K562 (cell line): ENCODE measurements around the gene TMX1. TPM values are rescaled to one million over a fixed set of nuclear protein-coding genes. Genes with fewer than 3 reads are reported as not detected.

ENCODE experiments used
- ATAC-seq: fragments of 200-7000 bp; cut with Tn5 transposase; 3 replicates; pipeline ENCODE4 v1.9.1; 2020; ENCODE audit warnings: moderate library complexity
- BruUV-seq: library from RNA; stranded (reverse); fragments of 400-500 nt; replicated peaks from 2 replicates; lab custom pipeline; 2021; lab: Mats Ljungman, UMichigan
- CTCF ChIA-PET: fragments of 300-600 bp; formaldehyde crosslinking; extraction: SDS; loops from one replicate; lab custom pipeline; 2021; ENCODE audit warnings: low intra/inter-chr PET ratio; lab: Yijun Ruan, JAX
- POLR2A ChIA-PET: fragments of 300-600, 350-650 bp; sonication (Branson Sonifier 250); formaldehyde crosslinking; extraction: SDS; loops from one replicate; lab custom pipeline; 2021; ENCODE audit warnings: antibody characterized with exemption, inconsistent platforms; lab: Yijun Ruan, JAX
- DNase-seq, 4 experiments: peaks; one replicate each; pipeline versions ENCODE4 v3.0.0 to v3.0.0-alpha.2; 2011 to 2018; ENCODE audit warnings: low spot score in 3 of 4, mixed read lengths in 3 of 4; ENCODE audit errors: extremely low read depth in 1 of 4
- FAIRE-seq: peaks from 2 replicates; lab custom pipeline; 2011; peaks lifted over from hg19 to GRCh38; lab: Jason Lieb, UNC
- H2AFZ ChIP-seq: 2 replicates; pipeline ENCODE4 v1.6.0; 2011; ENCODE audit warnings: low read depth, low read length, control low read depth, inconsistent platforms
- H3K27ac ChIP-seq: fragments of 200-600 bp; 3 replicates; pipeline ENCODE4 v1.8.0; 2011; ENCODE audit warnings: low read depth, mild to moderate bottlenecking, control low read depth, inconsistent platforms, low read length, moderate library complexity, mixed read lengths; ENCODE audit errors: extremely low read depth
- H3K27me3 ChIP-seq, 2 experiments: fragments of 300-600 bp in 1 of 2; 2 replicates in 1 of 2; 3 replicates in 1 of 2; pipeline versions ENCODE4 v1.6.0 to v1.8.0; 2011; ENCODE audit warnings: inconsistent platforms in 2 of 2, low read length in 2 of 2, mild to moderate bottlenecking in 1 of 2, mixed read lengths in 1 of 2, moderate library complexity in 1 of 2; ENCODE audit not compliant: control insufficient read depth in 2 of 2, insufficient read depth in 2 of 2
- H3K36me3 ChIP-seq: fragments of 300-600 bp; 3 replicates; pipeline ENCODE4 v1.8.0; 2011; ENCODE audit warnings: mild to moderate bottlenecking, low read length, inconsistent platforms; ENCODE audit not compliant: control insufficient read depth, insufficient read depth
- H3K4me1 ChIP-seq, 2 experiments: fragments of 200-600 bp in 1 of 2; replicated peaks in 1 of 2; 2 replicates in 1 of 2; 3 replicates in 1 of 2; pipeline versions ENCODE4 v1.5.1 to v1.8.0; 2011; ENCODE audit warnings: inconsistent platforms in 2 of 2, low read length in 2 of 2, mild to moderate bottlenecking in 1 of 2, mixed read lengths in 1 of 2, moderate library complexity in 1 of 2; ENCODE audit not compliant: control insufficient read depth in 2 of 2, insufficient read depth in 2 of 2
- H3K4me2 ChIP-seq: 2 replicates; pipeline ENCODE4 v1.6.1; 2011; ENCODE audit warnings: low read length, control low read depth, inconsistent platforms, mixed read lengths; ENCODE audit not compliant: insufficient read depth
- H3K4me3 ChIP-seq: fragments of 200-600 bp; sonication (generic), shearing (Covaris generic); 2 replicates; pipeline ENCODE4 v1.5.1; 2016; ENCODE audit warnings: control low read depth, inconsistent platforms
- H3K79me2 ChIP-seq: fragments of 200-600 bp; 3 replicates; pipeline ENCODE4 v1.8.0; 2011; ENCODE audit warnings: low read length, inconsistent platforms; ENCODE audit not compliant: control insufficient read depth, insufficient read depth
- H3K9ac ChIP-seq, 2 experiments: 2 replicates each; pipeline versions ENCODE4 v1.6.0 to v1.6.1; 2011; ENCODE audit warnings: low read depth in 2 of 2, low read length in 2 of 2, control low read depth in 1 of 2, inconsistent platforms in 1 of 2, mild to moderate bottlenecking in 1 of 2, mixed read lengths in 1 of 2; ENCODE audit not compliant: insufficient read depth in 1 of 2
- H3K9me1 ChIP-seq: one replicate; pipeline ENCODE4 v1.6.0; 2011; ENCODE audit warnings: inconsistent platforms, mild to moderate bottlenecking, low read length, moderate library complexity; ENCODE audit not compliant: control insufficient read depth, insufficient read depth
- H3K9me3 ChIP-seq: replicated peaks from 2 replicates; pipeline ENCODE4 v1.5.1; 2011; ENCODE audit warnings: low read depth, low read length, inconsistent platforms; ENCODE audit not compliant: control insufficient read depth, insufficient read depth
- H4K20me1 ChIP-seq: replicated peaks from 2 replicates; pipeline ENCODE4 v1.6.1; 2011; ENCODE audit warnings: low read length, inconsistent platforms, mixed read lengths; ENCODE audit not compliant: control insufficient read depth, insufficient read depth
- FIP1L1 ChIP-seq: fragments of 200-400 bp; formaldehyde crosslinking; IDR thresholded peaks from 2 replicates; pipeline ENCODE4 v1.6.1; 2018; ENCODE audit warnings: mild to moderate bottlenecking, low read depth, low read length; ENCODE audit not compliant: poor library complexity, severe bottlenecking
- HDAC1 ChIP-seq, 2 experiments: fragments of 450-650 bp; IDR thresholded peaks; 2 replicates each; pipeline ENCODE4 v1.6.1; 2016 to 2017; ENCODE audit warnings: inconsistent platforms in 1 of 2, mild to moderate bottlenecking in 1 of 2, moderate library complexity in 1 of 2
- L3MBTL2 ChIP-seq: fragments of 450-650 bp; IDR thresholded peaks from 2 replicates; pipeline ENCODE4 v1.6.1; 2016; ENCODE audit warnings: mild to moderate bottlenecking, moderate library complexity
- MCM3 ChIP-seq: fragments of 450-650 bp; IDR thresholded peaks from 2 replicates; pipeline ENCODE4 v1.6.1; 2016
- MECOM ChIP-seq: fragments of 250-450 bp; sonication (Bioruptor Pico); IDR thresholded peaks from 2 replicates; pipeline ENCODE4 v1.8.0; 2022; ENCODE audit warnings: inconsistent platforms
- SIN3B ChIP-seq: fragments of 450-650 bp; IDR thresholded peaks from 2 replicates; pipeline ENCODE4 v1.6.1; 2017; ENCODE audit warnings: low read depth, mild to moderate bottlenecking, moderate library complexity
- SREBF1 ChIP-seq: fragments of 150-350 bp; IDR thresholded peaks from 2 replicates; pipeline ENCODE4 v1.6.1; 2014; ENCODE audit warnings: antibody characterized with exemption, low read depth, low read length, borderline replicate concordance
- XRCC3 ChIP-seq: fragments of 450-650 bp; IDR thresholded peaks from 2 replicates; pipeline ENCODE4 v1.6.1; 2017; ENCODE audit warnings: mild to moderate bottlenecking, moderate library complexity
- ZBTB1 ChIP-seq: sonication (generic); formaldehyde crosslinking; IDR thresholded peaks from 2 replicates; pipeline ENCODE4 v1.8.1; 2023; ENCODE audit warnings: missing genetic modification reagents, low read depth, mild to moderate bottlenecking, borderline replicate concordance
- ZNF3 ChIP-seq: fragments of 250-450 bp; sonication (Bioruptor Pico); IDR thresholded peaks from 2 replicates; pipeline ENCODE4 v1.5.0; 2021; ENCODE audit warnings: mild to moderate bottlenecking, moderate library complexity
- ZNF41 ChIP-seq: fragments of 250-450 bp; sonication (Bioruptor Pico); conservative IDR thresholded peaks from 2 replicates; pipeline ENCODE4 v1.4.0; 2020; ENCODE audit warnings: mild to moderate bottlenecking
- ZNF79 ChIP-seq: fragments of 250-450 bp; sonication (Bioruptor Pico); IDR thresholded peaks from 2 replicates; pipeline ENCODE4 v1.4.0; 2020; ENCODE audit warnings: low read depth, mild to moderate bottlenecking, moderate library complexity
- WGBS: fragments of 100-300 bp; shearing (Covaris generic); methylation state at CpG from one replicate; pipeline ENCODE4 v1.1.6; 2016; ENCODE audit warnings: low coverage, mixed read lengths; ENCODE audit not compliant: insufficient coverage; ENCODE audit errors: missing lambda C conversion rate; 5-methylcytosine and 5-hydroxymethylcytosine counted together
- in situ Hi-C: fragments of 300-500 bp; cut with MboI; formaldehyde crosslinking; loops from 4 replicates; pipeline ENCODE4 v1.15.0; 2018; ENCODE audit warnings: inconsistent platforms, mixed read lengths
- intact Hi-C: fragments of 100-400 bp; cut with micrococcal nuclease; formaldehyde crosslinking; loops from 2 replicates; pipeline ENCODE4 v1.14.2; 2022
- polyA plus RNA-seq, 8 experiments: library from polyadenylated mRNA; depleted of rRNA in 4 of 8; stranded (reverse) in 5 of 8; unstranded in 3 of 8; fragments of >200 nt; fragmentation: Nextera tagmentation in 2 of 8; fragmentation: Illumina TruSeq in 1 of 8; extraction: Ambion mirVana in 2 of 8; extraction: Trizol in 1 of 8; gene quantifications; 2 replicates each; pipeline versions ENCODE4 v1.2.1 to v1.2.3, GENCODE V29; 2011 to 2014; ENCODE audit warnings: inconsistent platforms in 1 of 8, missing spikeins in 1 of 8
- total RNA-seq, 7 experiments: library from RNA; depleted of rRNA in 6 of 7; stranded (reverse); fragments of >200 nt in 6 of 7; fragmentation: Illumina TruSeq in 2 of 7; extraction: Trizol in 2 of 7; gene quantifications; 2 replicates each; pipeline versions ENCODE4 v1.2.1 to v1.2.3, GENCODE V29; 2011 to 2021; ENCODE audit warnings: low replicate concordance in 1 of 7
- TF ChIP-seq, protein P1 (sequence below): conservative IDR thresholded peaks from 2 replicates; pipeline ENCODE4 v1.6.1; 2011; ENCODE audit warnings: low read depth, mild to moderate bottlenecking, low read length; ENCODE audit not compliant: control insufficient read depth
- TF ChIP-seq, protein P2 (sequence below): fragments of 450-650 bp; IDR thresholded peaks from 2 replicates; pipeline ENCODE4 v1.6.1; 2016; ENCODE audit warnings: borderline replicate concordance
- TF ChIP-seq, protein P3 (sequence below): sonication (generic); formaldehyde crosslinking; IDR thresholded peaks from 2 replicates; pipeline ENCODE4 v1.9.0; 2022; ENCODE audit warnings: mild to moderate bottlenecking, missing genetic modification reagents
- TF ChIP-seq, protein P4 (sequence below): sonication (generic); formaldehyde crosslinking; IDR thresholded peaks from 2 replicates; pipeline ENCODE4 v1.9.0; 2022; ENCODE audit warnings: mild to moderate bottlenecking, missing genetic modification reagents

The TMX1 gene
- total and polyA plus RNA-seq, 9 of the 15 experiments (the other 6 are each of a cell fraction or from before 2014, with no cell fraction given) = 19.5 to 101 (median 34.7) TPM

DNA sequence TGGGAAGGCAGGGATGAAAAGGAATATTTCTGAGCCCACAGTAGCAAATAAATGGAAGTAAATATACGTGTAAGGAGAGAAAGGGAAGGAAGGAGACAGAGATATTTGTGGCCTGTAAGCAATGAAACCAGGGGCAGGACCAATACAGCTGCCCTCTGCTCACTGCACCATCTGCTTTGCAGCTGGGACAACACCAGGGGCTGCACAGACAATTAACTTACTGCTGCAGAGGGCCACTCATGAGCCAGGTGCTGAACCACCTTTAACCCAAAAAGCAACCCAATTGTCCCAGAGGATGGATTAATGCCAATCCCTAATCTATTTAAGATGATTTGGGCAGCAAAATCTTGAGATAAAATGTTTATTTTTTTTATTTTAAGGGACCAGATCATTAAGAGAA lies 30.6 kb upstream of the TMX1 start:
- no peak for TF ChIP-seq FIP1L1
- no peak for TF ChIP-seq ZBTB1 (CRISPR knock-in tag)
- no peak for TF ChIP-seq HDAC1 (IDR thresholded peaks at IDR 0.05)
- TF ChIP-seq, protein P1, sequence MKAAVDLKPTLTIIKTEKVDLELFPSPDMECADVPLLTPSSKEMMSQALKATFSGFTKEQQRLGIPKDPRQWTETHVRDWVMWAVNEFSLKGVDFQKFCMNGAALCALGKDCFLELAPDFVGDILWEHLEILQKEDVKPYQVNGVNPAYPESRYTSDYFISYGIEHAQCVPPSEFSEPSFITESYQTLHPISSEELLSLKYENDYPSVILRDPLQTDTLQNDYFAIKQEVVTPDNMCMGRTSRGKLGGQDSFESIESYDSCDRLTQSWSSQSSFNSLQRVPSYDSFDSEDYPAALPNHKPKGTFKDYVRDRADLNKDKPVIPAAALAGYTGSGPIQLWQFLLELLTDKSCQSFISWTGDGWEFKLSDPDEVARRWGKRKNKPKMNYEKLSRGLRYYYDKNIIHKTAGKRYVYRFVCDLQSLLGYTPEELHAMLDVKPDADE = no peak
- TF ChIP-seq, protein P2, sequence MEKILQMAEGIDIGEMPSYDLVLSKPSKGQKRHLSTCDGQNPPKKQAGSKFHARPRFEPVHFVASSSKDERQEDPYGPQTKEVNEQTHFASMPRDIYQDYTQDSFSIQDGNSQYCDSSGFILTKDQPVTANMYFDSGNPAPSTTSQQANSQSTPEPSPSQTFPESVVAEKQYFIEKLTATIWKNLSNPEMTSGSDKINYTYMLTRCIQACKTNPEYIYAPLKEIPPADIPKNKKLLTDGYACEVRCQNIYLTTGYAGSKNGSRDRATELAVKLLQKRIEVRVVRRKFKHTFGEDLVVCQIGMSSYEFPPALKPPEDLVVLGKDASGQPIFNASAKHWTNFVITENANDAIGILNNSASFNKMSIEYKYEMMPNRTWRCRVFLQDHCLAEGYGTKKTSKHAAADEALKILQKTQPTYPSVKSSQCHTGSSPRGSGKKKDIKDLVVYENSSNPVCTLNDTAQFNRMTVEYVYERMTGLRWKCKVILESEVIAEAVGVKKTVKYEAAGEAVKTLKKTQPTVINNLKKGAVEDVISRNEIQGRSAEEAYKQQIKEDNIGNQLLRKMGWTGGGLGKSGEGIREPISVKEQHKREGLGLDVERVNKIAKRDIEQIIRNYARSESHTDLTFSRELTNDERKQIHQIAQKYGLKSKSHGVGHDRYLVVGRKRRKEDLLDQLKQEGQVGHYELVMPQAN = no peak
- no peak for TF ChIP-seq SIN3B
- no peak for TF ChIP-seq MCM3
- no peak for TF ChIP-seq ZNF3 (CRISPR knock-in tag)
- no peak for TF ChIP-seq ZNF79 (CRISPR knock-in tag)
- TF ChIP-seq L3MBTL2 = no peak
- TF ChIP-seq ZNF41 (CRISPR knock-in tag) = no peak
- TF ChIP-seq, protein P3, sequence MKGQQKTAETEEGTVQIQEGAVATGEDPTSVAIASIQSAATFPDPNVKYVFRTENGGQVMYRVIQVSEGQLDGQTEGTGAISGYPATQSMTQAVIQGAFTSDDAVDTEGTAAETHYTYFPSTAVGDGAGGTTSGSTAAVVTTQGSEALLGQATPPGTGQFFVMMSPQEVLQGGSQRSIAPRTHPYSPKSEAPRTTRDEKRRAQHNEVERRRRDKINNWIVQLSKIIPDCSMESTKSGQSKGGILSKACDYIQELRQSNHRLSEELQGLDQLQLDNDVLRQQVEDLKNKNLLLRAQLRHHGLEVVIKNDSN = no peak
- no peak for TF ChIP-seq MECOM
- TF ChIP-seq SREBF1 = no peak
- no peak for TF ChIP-seq XRCC3
- TF ChIP-seq, protein P4, sequence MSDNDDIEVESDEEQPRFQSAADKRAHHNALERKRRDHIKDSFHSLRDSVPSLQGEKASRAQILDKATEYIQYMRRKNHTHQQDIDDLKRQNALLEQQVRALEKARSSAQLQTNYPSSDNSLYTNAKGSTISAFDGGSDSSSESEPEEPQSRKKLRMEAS (CRISPR knock-in tag) = no peak
- ATAC-seq (no peak), FAIRE-seq (no peak), DNase-seq (no peak)
- intact Hi-C loops = no loop called here
- BruUV-seq = no TSS peak
- H2AFZ ChIP-seq = no peak overlapping the region
- no peaks in the 10 kb centered on the region for H3K4me1 ChIP-seq
- 14% methylated on average over 1 of the region's 1 CpG for WGBS
- POLR2A ChIA-PET = no interaction called here
- no peak overlapping the region for H3K4me3 ChIP-seq
- no peaks in the 10 kb centered on the region for H3K79me2 ChIP-seq
- H3K9ac ChIP-seq = no peak overlapping the region
- H3K27ac ChIP-seq = no peak overlapping the region
- no peaks in the 10 kb centered on the region for H4K20me1 ChIP-seq
- no peak overlapping the region for H3K4me2 ChIP-seq
- no peaks in the 10 kb centered on the region for H3K36me3 ChIP-seq
- no peaks in the 10 kb centered on the region for H3K27me3 ChIP-seq
- H3K9me1 ChIP-seq = no peaks in the 10 kb centered on the region
- CTCF ChIA-PET = no interaction called here
- in situ Hi-C loops = no loop called here
- H3K9me3 ChIP-seq = no peaks in the 10 kb centered on the region
